Activated naive CD8-positive, alpha-beta T cell treated with anti-CD3 and anti-CD28 coated beads, Interleukin-2, amount 50 U/mL, for 24 hours (primary cell): ENCODE data around the gene LHX3.
A peak's percentile ranks its signal among the peaks of the same experiment; 100 is the strongest.

ENCODE experiments used
- ATAC-seq: fragments of 150-1000 bp; cut with Tn5 transposase; one replicate; pipeline ENCODE4 v1.10.0; 2021
- DNase-seq: peaks from one replicate; pipeline ENCODE4 v3.0.0; 2021
- H3K27ac Mint-ChIP-seq: one replicate; pipeline ENCODE4 v1.8.0; 2021; ENCODE audit warnings: mild to moderate bottlenecking, mixed read lengths
- H3K27me3 Mint-ChIP-seq: one replicate; pipeline ENCODE4 v1.8.0; 2021; ENCODE audit warnings: mixed read lengths
- H3K36me3 Mint-ChIP-seq: one replicate; pipeline ENCODE4 v1.8.0; 2021; ENCODE audit warnings: low read depth, mixed read lengths
- H3K4me1 Mint-ChIP-seq: one replicate; pipeline ENCODE4 v1.8.0; 2021; ENCODE audit warnings: mixed read lengths
- H3K4me3 Mint-ChIP-seq: one replicate; pipeline ENCODE4 v1.8.0; 2021; ENCODE audit warnings: mild to moderate bottlenecking, moderate library complexity, mixed read lengths
- H3K9me3 Mint-ChIP-seq: one replicate; pipeline ENCODE4 v1.8.0; 2021; ENCODE audit warnings: mixed read lengths

The LHX3 gene

DNA sequence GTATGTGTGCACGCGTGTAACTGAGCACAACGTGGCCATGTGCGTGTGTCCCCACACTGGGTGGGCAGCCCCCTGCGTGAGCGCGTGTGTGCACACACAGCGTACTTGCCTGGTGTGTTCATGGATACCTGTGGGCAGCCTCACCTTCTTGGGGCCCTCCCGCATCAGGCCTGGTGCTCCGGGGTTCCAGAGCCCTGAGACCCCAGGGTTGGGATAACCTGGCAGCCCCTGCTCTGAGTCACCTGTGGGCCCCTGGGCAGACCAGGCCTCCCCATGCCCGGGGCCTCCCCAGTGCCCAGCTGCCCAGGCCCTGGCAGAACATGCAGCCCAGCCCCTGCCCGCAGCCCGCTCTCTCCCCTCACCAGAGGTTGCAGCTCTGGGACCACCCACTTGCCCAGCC is 25.2 kb downstream of the LHX3 start:
- ATAC-seq (no peak), DNase-seq (no peak)
- Mint-ChIP-seq H3K36me3 (no peaks in the 10 kb centered on the region), H3K4me1 (no peaks in the 10 kb centered on the region), H3K27me3 (peaks cover 13% of the 10 kb centered on the region), H3K9me3 (no peaks in the 10 kb centered on the region), H3K4me3 (no peak overlapping the region), H3K27ac (no peak overlapping the region)

DNA sequence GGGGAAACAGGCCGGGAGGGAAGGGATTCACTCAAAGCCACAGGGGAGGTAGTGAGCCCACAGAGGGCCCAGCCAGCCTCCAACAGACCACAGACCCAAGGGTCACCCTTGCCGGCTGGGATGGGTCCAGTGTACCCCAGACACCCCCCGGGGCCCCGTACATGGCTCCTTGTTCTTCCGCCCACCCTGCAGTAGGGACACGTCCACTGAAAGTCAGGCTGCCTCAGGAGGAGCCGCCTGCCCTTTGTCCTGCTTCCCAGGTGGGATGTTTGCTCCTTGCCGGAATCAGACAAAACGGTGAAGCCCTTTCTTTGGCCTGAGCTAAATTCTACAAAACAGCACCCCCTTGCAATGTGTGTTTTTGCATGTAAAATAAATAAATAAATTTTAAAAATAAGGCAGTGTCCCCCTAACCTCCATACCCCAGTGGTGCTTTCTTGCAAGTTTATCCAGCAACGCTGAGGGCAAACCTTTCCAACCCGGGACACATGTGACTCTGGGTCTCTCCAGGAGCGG is 25.8 kb downstream of the LHX3 start:
- no peak for DNase-seq
- no peaks in the 10 kb centered on the region for H3K36me3 Mint-ChIP-seq
- H3K4me1 Mint-ChIP-seq, result no peaks in the 10 kb centered on the region
- no peaks in the 10 kb centered on the region for H3K9me3 Mint-ChIP-seq
- peaks cover 10% of the 10 kb centered on the region for H3K27me3 Mint-ChIP-seq
- no peak for ATAC-seq
- H3K4me3 Mint-ChIP-seq, result no peak overlapping the region
- no peak overlapping the region for H3K27ac Mint-ChIP-seq

DNA sequence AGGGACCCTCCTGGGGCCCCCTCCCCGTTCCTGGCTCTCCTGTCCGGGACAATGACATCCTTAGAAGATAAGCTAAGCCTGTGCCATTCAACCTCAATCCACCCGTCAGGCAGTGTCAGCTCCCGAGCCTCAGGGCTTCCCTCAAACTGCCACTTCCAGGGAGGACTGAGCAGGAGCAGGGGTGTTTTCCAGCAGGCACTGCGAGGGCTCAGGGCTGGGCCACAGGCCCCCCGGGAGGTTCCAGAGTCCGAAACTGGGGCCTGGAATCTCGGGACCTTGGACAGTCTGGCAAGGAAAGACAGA is 26.2 kb downstream of the LHX3 start:
- Mint-ChIP-seq H3K27ac (no peak overlapping the region), H3K4me3 (no peak overlapping the region), H3K4me1 (no peaks in the 10 kb centered on the region), H3K9me3 (no peaks in the 10 kb centered on the region), H3K27me3 (peaks cover 10% of the 10 kb centered on the region), H3K36me3 (no peaks in the 10 kb centered on the region)
- DNase-seq, result no peak
- no peak for ATAC-seq

DNA sequence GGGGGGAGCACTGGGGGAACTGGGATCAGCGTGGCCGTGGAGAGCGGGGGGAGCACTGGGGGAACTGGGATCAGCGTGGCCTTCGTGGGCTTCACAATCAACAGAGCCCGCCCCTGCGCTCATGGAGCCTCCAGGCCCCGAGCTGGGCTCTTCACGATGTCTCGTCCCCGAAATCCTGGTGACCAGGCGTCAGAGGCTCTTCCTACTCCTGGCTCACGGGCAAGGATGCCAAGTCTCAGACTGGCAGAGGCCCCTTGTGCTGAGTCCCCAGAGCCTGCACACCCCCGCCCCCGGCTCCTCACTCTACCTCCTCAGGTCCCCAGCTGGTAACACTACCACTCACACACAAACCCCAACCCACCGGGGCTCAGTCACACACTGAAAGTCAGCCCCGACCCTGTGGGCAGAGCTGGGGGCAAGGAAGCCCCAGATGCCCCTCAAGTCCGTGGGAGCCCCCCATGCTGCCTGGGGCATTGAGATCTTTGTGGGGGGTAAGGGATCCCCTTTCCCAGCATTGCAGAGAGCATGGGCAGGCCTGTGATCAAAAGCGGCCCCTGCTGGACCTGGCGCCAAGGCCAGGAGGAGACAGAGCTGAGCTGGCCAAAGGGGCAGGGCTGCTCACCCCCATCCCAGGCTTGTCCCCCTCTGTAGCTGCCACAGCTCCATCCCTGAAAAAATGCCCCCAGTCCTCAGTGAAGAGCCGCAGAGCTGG is 26.7 kb downstream of the LHX3 start:
- no peak for ATAC-seq
- H3K9me3 Mint-ChIP-seq, result no peaks in the 10 kb centered on the region
- H3K36me3 Mint-ChIP-seq, result no peaks in the 10 kb centered on the region
- H3K4me1 Mint-ChIP-seq, result no peaks in the 10 kb centered on the region
- peaks cover 10% of the 10 kb centered on the region for H3K27me3 Mint-ChIP-seq
- no peak overlapping the region for H3K27ac Mint-ChIP-seq
- DNase-seq, result no peak
- H3K4me3 Mint-ChIP-seq, result no peak overlapping the region

DNA sequence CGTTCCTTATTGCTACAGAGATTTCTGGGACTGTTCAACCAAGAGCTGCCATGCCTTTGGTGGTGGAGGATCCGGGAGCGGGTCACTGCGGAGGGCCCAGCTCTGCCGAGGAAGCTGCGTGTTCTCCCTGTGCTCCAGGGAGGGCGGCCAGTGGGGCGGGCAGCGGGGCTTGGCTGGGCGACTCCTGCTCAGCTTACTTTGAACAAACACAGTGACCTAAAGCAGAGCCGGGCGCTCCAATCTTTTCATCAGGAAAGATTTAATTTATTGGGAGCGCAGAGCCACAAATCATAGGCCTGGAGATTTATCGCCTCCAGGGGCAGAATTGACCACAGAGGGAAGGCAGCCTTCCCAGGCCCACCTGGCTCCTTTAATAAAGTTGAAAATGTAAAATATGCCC is 27.7 kb downstream of the LHX3 start:
- Mint-ChIP-seq H3K36me3 (no peaks in the 10 kb centered on the region), H3K4me1 (no peaks in the 10 kb centered on the region), H3K4me3 (no peak overlapping the region), H3K27ac (no peak overlapping the region), H3K27me3 (peaks cover 7% of the 10 kb centered on the region), H3K9me3 (no peaks in the 10 kb centered on the region)
- ATAC-seq (no peak), DNase-seq (no peak)

DNA sequence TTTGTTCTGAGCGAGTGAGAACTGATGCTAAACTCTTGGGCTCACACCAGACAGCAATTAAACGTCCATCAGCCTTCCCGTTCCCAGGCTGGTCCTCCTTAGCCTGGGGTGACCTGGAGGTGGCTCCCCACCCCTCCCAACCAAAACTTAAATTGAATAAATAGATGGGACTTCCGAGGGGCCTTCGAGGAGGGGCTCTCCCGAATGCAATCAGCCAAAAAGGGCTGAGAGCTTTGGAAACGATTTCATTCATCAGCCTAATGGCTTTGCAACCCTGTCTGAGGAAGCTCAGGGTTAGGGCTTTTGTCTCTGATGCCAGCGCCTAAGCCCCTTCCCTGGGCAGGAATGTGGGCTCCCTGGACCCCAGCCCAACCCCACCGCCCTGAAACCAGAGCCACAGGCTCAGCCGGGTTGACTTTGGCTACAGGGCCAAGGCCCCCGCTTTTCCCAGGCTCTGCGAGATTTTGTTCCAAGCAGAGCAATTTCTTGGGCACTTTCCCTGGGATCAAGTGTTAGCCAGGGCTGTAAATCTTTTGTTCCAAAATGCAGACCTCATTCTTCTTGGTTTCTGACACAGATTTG is 29.2 kb downstream of the LHX3 start:
- no peak for DNase-seq
- Mint-ChIP-seq H3K27me3 (peaks cover 11% of the 10 kb centered on the region), H3K4me3 (no peak overlapping the region), H3K27ac (no peak overlapping the region), H3K4me1 (no peaks in the 10 kb centered on the region), H3K9me3 (no peaks in the 10 kb centered on the region), H3K36me3 (no peaks in the 10 kb centered on the region)
- ATAC-seq, result no peak

DNA sequence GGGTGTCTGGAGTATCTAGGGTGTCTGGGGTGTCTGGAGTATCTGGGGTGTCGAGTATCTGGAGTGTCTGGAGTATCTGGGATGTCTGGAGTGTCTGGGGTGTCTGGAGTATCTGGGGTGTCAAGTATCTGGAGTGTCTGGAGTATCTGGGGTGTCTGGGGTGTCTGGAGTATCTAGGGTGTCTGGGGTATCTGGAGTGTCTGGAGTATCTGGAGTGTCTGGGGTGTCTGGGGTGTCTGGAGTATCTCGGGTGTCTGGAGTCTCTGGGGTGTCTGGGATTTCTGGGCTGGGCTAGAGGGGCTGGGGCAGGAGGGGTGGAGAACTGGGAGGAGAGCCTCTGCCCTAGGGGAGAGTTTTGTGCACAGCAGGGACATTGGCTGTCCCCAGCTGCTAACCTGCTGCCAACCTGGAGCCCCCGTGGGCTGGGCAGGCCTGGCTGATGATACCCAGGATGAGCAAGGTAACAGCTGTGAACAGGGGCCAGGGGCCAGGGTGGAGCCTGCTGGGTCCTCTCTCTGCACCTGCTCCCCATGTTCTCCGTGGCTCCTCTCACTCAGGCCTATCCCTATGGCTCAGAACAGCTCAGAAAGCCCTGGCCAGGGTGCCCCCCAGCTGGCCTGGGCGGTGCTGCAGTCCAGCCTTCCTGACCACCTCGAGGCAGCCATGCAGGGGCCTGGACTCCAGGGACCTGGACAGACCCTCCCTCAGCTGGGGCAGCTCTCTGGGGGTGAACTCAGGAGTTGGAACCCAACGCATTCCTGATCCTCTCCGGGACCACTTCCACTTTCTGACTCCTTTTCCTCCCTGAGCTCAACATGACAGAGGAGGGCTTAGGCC is 29.9 kb downstream of the LHX3 start:
- Mint-ChIP-seq H3K4me3 (no peak overlapping the region), H3K27me3 (peaks cover 7% of the 10 kb centered on the region), H3K36me3 (no peaks in the 10 kb centered on the region), H3K27ac (no peak overlapping the region), H3K4me1 (no peaks in the 10 kb centered on the region), H3K9me3 (no peaks in the 10 kb centered on the region)
- ATAC-seq, result no peak
- no peak for DNase-seq

DNA sequence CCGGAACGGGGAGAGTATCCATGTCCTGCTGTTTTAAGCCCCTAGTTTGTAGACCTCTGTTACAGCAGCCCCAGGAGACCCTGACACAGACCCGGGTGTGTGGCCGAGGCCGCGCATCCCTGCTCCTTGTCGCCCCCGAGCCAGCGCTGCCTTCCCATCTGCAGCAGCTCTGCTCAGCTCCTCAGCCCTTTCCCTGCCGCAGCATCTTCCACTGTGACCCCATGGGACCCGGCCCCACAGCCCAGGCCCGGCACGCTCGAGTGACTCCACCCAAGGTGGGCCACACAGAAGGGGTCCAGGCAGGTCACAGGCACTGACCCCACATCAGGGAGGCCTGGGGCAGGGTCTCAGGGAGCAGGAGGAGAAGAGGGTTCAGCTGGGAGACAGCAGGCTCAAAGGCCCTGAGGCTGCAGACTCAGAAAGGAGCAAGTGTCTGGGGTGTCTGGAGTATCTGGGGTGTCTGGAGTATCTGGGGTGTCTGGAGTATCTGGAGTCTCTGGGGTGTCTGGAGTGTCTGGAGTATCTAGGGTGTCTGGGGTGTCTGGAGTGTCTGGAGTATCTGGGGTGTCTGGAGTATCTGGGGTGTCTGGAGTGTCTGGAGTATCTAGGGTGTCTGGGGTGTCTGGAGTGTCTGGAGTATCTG is 31.2 kb downstream of the LHX3 start:
- H3K4me3 Mint-ChIP-seq, result no peak overlapping the region
- H3K4me1 Mint-ChIP-seq, result no peaks in the 10 kb centered on the region

DNA sequence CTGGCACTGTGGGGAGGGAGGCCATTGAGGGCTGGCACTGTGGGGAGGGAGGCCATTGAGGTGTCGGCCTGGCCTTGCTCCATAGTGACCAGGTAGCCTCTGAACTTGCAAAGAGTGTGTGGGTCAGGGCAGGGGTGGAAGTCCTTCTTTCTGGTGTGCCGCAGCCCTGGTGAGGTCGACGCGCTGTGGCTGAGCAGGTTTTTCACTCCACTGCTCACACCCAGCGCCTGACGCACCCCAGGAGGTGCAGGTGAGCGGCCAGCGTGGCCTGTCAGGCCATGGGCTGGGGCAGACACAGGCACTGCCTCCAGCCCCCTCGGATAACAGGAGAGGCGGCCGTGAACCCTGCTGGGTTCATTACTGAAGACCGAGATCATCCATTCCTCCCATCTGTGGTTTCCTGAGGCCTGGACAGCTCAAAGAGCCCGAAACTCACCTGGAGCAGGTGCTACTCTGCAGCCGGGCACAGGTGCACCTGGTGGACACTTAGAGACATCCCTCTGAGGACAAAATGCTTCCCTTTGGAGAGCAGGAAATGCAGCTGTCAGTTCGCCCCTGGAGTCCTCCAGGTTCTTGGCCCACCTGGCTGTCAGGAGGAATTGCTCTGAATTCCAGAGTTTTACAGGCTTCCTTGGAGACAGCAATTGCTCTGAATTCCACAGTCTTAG is 32.4 kb downstream of the LHX3 start:
- H3K4me1 Mint-ChIP-seq, result no peaks in the 10 kb centered on the region
- H3K36me3 Mint-ChIP-seq, result no peaks in the 10 kb centered on the region
- peaks cover 14% of the 10 kb centered on the region for H3K27me3 Mint-ChIP-seq
- ATAC-seq (no peak), DNase-seq (no peak)
- no peak overlapping the region for H3K27ac Mint-ChIP-seq
- no peaks in the 10 kb centered on the region for H3K9me3 Mint-ChIP-seq
- H3K4me3 Mint-ChIP-seq, result no peak overlapping the region

More for the DNA sequence above, 31.2 kb downstream of the LHX3 start:
- peaks cover 11% of the 10 kb centered on the region for H3K27me3 Mint-ChIP-seq
- H3K36me3 Mint-ChIP-seq, result no peaks in the 10 kb centered on the region
- no peak for DNase-seq
- H3K9me3 Mint-ChIP-seq, result no peaks in the 10 kb centered on the region
- no peak overlapping the region for H3K27ac Mint-ChIP-seq
- ATAC-seq, result no peak

DNA sequence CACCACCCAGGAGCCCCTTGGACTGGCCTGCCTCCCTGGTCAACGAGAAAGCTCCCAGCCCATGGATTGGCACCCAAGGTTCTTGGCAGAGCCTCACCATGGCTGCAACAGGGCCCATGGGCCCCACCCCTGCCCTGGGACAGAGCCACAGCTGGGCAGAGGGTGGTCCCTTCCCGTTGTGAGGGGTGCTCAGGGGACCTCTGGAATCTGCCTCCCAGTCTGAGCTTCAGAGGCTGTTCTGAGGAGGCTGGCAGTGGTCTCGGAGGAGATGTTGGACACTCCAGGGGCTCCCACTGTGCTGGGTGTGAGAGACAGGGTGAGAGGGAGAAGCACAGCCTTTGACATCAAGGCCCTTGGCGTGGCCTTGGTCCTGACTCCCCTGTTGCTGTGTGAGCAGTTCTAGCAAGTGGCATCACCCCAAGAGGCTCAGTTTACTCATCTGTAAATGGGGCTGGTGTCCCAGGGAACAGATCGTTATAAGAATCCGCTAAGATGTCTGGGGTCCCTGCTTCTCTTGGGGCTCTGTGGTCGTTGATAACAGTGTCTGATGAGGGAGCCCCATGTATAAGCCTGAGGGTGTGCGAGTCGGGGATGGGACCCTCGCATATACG is 33.0 kb downstream of the LHX3 start:
- no peak for ATAC-seq
- no peak overlapping the region for H3K4me3 Mint-ChIP-seq
- H3K36me3 Mint-ChIP-seq, result no peaks in the 10 kb centered on the region

DNA sequence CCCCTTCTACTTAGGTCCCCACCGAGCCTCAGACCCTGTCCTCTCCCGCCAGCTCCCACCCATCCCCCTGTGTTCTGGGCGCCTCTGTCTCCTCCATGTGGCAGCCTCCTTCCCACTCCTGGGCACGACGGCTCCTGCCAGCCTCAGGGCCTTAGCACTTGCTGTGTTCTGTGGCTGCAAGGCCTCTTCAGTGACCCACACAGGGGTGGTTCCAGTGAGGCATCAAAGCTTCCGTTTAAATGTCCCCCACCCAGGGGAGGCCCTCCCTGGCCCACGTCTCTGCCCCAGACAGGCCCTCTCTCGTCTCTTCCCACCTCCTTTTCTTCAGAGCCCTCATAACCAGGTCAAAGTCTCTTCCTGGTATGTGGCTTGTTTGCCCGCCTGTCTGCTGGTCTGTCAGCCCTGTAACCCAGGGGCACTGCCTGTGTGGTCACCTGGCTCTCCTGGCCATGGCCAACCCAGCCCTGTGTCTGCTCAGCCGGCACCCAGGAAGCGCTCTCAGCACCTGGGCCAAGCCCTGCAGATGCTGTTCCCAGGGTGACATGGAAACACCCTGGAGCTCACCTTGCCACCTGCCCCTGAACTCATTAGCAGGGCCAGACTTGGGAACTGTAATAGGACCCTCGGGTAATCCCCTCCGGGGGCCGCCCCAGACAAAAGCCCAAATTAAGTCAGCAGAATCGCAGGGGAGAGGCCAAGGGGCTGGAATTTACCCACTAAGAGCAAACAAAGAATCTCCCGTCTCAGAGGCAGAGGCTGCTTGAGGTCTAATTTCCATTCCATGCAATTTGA is 33.7 kb downstream of the LHX3 start:
- Mint-ChIP-seq H3K27ac (no peak overlapping the region), H3K4me3 (no peak overlapping the region), H3K9me3 (no peaks in the 10 kb centered on the region), H3K4me1 (no peaks in the 10 kb centered on the region), H3K36me3 (no peaks in the 10 kb centered on the region), H3K27me3 (peaks cover 19% of the 10 kb centered on the region)
- DNase-seq (no peak), ATAC-seq (peak; percentile 27)

More for the DNA sequence above, 33.0 kb downstream of the LHX3 start:
- Mint-ChIP-seq H3K9me3 (no peaks in the 10 kb centered on the region), H3K27me3 (peaks cover 16% of the 10 kb centered on the region), H3K27ac (no peak overlapping the region), H3K4me1 (no peaks in the 10 kb centered on the region)
- no peak for DNase-seq

DNA sequence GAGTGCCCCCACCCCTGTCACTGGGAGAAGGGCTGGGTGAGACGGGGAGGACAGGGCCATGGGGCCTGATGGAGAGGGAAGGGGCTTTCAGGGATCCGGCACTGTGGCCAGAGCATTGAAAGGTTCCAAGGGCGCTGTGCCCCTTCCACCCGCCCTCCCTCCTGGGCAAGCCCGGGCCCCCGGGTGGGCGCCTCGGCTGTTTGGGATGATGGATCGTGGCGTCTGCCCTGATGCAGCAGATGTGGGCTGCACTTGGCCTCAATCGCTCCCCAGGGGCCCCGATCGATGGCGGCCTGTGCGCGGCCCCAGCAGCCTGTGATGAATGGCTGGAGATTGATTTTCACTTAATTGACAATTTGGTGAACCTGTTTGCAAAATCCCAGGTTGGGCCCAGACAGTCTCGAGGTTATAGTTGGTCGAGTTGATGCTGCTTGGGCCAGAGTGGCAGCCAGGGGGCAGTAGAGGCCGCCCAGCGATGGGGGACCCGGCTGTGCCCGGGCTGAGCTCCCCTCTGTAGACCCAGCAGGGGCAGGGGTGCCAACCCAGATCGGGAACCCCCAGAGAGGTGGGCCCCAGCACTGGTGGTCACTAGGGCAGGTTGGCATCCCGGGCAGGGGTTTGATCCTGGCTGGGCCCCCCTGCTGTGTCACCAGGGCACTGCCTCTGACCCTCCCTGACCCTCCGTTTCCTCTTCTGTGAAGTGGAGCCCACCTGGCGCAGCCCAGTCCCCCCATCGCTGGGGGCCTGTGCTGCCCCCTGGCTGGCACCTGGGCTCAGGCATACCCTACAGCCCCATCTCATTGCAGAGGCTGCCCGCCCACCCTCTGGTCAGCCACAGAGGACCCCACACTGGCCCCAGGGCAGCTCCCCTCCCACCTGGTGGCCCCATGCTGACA is 34.7 kb downstream of the LHX3 start:
- no peak overlapping the region for H3K27ac Mint-ChIP-seq
- ATAC-seq, result peak; percentile 53
- H3K27me3 Mint-ChIP-seq, result peaks cover 19% of the 10 kb centered on the region
- H3K36me3 Mint-ChIP-seq, result no peaks in the 10 kb centered on the region
- no peaks in the 10 kb centered on the region for H3K4me1 Mint-ChIP-seq
- DNase-seq, result peak; percentile 74
- no peaks in the 10 kb centered on the region for H3K9me3 Mint-ChIP-seq
- no peak overlapping the region for H3K4me3 Mint-ChIP-seq

DNA sequence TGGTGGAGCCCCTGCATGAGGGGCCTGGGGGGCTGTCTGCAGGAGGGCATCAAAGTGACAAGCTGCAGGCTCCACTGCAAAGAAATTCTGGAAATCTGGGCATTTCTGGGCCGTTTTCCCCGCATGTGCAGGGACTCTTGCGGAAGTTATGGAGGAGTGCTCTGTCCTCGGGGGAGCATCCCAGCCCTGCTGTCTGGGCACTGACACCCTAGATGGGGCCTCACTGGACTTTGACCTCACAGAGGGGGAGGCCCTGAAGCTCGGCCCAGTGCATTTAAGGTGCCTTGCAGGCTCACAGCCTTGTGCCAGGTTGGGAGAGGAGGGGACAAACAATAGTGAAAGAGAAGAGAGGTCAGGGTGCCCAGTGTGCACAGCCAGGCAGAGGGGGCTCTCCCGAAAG is 35.4 kb downstream of the LHX3 start:
- H3K4me3 Mint-ChIP-seq, result no peak overlapping the region
- no peak for ATAC-seq
- no peak overlapping the region for H3K27ac Mint-ChIP-seq

More for the DNA sequence above, 35.4 kb downstream of the LHX3 start:
- H3K9me3 Mint-ChIP-seq, result no peaks in the 10 kb centered on the region
- DNase-seq, result no peak
- H3K36me3 Mint-ChIP-seq, result no peaks in the 10 kb centered on the region
- peaks cover 19% of the 10 kb centered on the region for H3K27me3 Mint-ChIP-seq
- no peaks in the 10 kb centered on the region for H3K4me1 Mint-ChIP-seq
